Stomach smooth muscle (tissue), 2 donors: ENCODE data around the gene CNTNAP2.

ENCODE experiments used
- H3K27ac ChIP-seq: one replicate; pipeline ENCODE4 v1.7.0; 2013; ENCODE audit warnings: mild to moderate bottlenecking, low read length, inconsistent platforms
- H3K27me3 ChIP-seq, 2 donors: one replicate each; pipeline ENCODE4 v1.7.0; 2013; ENCODE audit warnings: low read length in 2 of 2; ENCODE audit not compliant: insufficient read depth in 2 of 2, control insufficient read depth in 1 of 2
- H3K36me3 ChIP-seq, 2 donors: one replicate each; pipeline ENCODE4 v1.7.0; 2013; ENCODE audit warnings: low read length in 2 of 2; ENCODE audit not compliant: control insufficient read depth in 2 of 2, insufficient read depth in 2 of 2
- H3K4me1 ChIP-seq: one replicate; pipeline ENCODE4 v1.7.0; 2013; ENCODE audit warnings: low read length; ENCODE audit not compliant: control insufficient read depth, insufficient read depth
- H3K4me3 ChIP-seq, 2 donors: one replicate each; pipeline ENCODE4 v1.7.0; 2013; ENCODE audit warnings: low read length in 2 of 2
- H3K9ac ChIP-seq, 2 donors: one replicate each; pipeline ENCODE4 v1.7.0; 2013; ENCODE audit warnings: low read length in 2 of 2, mild to moderate bottlenecking in 1 of 2
- H3K9me3 ChIP-seq, 2 donors: one replicate each; pipeline ENCODE4 v1.7.0; 2013; ENCODE audit warnings: low read length in 2 of 2; ENCODE audit not compliant: control insufficient read depth in 2 of 2
- donor health status: healthy.
- donor health status: Pancreatic carcinoma.

The CNTNAP2 gene

DNA sequence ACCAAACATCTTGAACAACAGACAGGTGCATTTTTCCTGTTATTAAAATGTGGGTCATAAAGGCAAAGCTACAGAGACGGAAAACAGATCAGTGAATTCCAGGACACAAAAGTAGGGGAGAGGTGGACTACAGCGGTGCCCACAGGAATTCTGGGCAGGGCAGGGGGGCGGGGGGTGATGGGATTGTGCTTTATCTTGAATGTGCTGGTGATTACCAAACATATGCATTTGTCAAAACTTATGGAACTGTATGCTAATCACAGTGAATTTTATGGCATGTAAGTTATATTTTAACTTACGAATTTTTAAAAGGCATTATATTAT, 519.4 kb downstream of the CNTNAP2 start:
- no peak overlapping the region for H3K9ac ChIP-seq
- no peak overlapping the region for H3K4me3 ChIP-seq
- H3K27ac ChIP-seq, result no peak overlapping the region
- H3K36me3 ChIP-seq, result no peaks in the 10 kb centered on the region
- no peaks in the 10 kb centered on the region for H3K9me3 ChIP-seq
- H3K27me3 ChIP-seq, result no peaks in the 10 kb centered on the region
- H3K4me1 ChIP-seq, result no peaks in the 10 kb centered on the region

- Histone ChIP-seq H3K9me3 (no peaks in the 10 kb centered on the region), H3K4me3 (no peak overlapping the region), H3K36me3 (no peaks in the 10 kb centered on the region), H3K27ac (no peak overlapping the region), H3K9ac (no peak overlapping the region), H3K4me1 (no peaks in the 10 kb centered on the region), H3K27me3 (no peaks in the 10 kb centered on the region)
Measured at GRCh38 chr7:146636581-146636980, 520.0 kb downstream of the CNTNAP2 start.

GRCh38 chr7:146639291-146639690, 522.7 kb downstream of the CNTNAP2 start:
- Histone ChIP-seq H3K36me3 (no peaks in the 10 kb centered on the region), H3K9ac (no peak overlapping the region), H3K4me3 (no peak overlapping the region)

DNA sequence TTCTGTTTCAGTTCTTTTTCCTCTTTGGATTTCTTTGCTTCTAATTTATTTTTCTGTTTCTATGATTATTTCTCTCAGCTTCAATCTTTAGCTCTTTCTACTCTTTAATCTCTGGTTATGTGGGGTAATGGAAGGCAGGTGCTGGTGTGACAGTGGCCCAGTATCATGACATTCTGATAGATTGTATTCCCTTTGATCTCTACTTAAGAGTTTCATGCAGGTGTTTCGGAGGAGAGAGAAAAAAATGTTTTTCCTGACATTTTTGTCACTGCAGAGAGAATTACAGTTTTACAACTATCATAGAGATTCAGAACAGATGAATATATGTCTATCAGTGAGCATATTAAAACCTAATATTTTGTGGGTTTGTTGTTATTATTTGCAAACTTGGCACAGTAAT, 524.9 kb downstream of the CNTNAP2 start:
- H3K27ac ChIP-seq, result no peak overlapping the region
- H3K9ac ChIP-seq, result no peak overlapping the region
- H3K4me3 ChIP-seq, result no peak overlapping the region
- H3K36me3 ChIP-seq, result no peaks in the 10 kb centered on the region
- H3K27me3 ChIP-seq, result no peaks in the 10 kb centered on the region
- no peaks in the 10 kb centered on the region for H3K4me1 ChIP-seq
- no peaks in the 10 kb centered on the region for H3K9me3 ChIP-seq

More at GRCh38 chr7:146639291-146639690, 522.7 kb downstream of the CNTNAP2 start:
- Histone ChIP-seq H3K27me3 (no peaks in the 10 kb centered on the region), H3K4me1 (no peaks in the 10 kb centered on the region), H3K9me3 (no peaks in the 10 kb centered on the region), H3K27ac (no peak overlapping the region)

DNA sequence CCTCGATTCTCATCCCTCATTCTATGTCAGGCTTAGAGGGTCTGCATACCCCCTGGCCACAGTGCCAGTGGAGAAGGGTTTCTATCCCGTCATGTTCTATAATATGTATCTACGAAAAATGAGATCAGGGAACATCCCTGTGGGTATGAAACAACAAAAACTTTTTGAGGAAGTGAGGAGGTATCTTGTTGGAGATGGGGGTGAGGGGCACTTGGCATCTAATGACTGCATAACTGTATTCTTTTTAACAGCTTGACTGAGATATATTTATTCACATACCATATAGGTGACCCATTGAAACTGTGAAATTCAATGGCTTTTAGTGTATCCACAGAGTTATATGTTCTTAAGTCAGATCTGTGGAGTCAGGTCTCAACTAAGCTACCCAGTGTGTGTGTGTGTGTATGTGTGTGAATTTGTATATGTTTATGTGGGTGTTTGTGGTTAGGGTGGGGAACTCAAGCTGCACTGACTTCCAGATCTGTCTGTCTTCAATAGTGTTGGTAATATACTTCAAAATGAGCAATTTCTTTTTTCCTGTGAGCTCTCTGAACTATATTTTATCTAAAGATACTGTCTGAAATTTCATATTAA, 528.9 kb downstream of the CNTNAP2 start:
- H3K27me3 ChIP-seq, result no peaks in the 10 kb centered on the region
- no peaks in the 10 kb centered on the region for H3K4me1 ChIP-seq
- H3K9me3 ChIP-seq, result no peaks in the 10 kb centered on the region
- H3K27ac ChIP-seq, result no peak overlapping the region
- H3K4me3 ChIP-seq, result no peak overlapping the region
- H3K36me3 ChIP-seq, result no peaks in the 10 kb centered on the region
- H3K9ac ChIP-seq, result no peak overlapping the region

DNA sequence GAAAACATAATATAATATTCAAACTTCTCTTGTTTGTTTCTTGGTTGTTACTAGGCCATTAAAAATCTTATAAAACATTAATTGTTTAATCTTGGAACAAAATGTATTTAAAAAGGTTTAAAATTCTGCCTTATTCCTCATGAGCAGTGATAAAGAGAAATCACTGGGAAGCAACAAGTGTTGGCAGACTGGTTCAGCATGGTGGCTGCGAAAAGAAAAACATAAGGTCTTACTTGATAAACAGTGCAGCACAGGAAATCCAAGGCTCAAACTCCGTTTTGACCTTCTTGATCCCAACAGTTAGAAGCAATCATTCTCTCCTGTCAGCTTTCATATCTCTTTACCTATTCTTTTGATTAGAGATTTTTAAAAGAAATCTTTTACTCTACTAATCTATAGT, 530.8 kb downstream of the CNTNAP2 start:
- Histone ChIP-seq H3K4me1 (no peaks in the 10 kb centered on the region), H3K4me3 (no peak overlapping the region), H3K27me3 (no peaks in the 10 kb centered on the region), H3K27ac (no peak overlapping the region), H3K9ac (no peak overlapping the region), H3K9me3 (no peaks in the 10 kb centered on the region), H3K36me3 (no peaks in the 10 kb centered on the region)

DNA sequence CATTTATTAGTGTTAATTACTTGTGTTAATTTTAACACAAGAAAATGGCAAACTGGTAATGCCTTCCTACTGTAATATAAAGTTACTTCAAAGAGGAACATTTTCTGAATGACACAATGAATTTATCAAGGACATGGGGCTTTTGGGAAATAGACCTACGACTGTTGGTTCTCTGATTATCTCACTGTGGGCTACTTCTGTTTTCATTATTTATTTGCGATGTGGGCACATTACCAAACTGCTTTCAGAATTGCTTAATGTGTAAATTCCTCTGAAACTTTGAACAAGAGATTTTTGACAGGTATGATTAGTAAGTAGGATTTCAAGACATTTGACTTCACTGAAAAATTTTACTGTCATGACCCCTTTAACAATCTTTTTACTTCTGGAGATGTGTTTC, 535.6 kb downstream of the CNTNAP2 start:
- H3K9ac ChIP-seq, result no peak overlapping the region
- no peaks in the 10 kb centered on the region for H3K9me3 ChIP-seq
- H3K36me3 ChIP-seq, result no peaks in the 10 kb centered on the region
- H3K27ac ChIP-seq, result no peak overlapping the region
- no peaks in the 10 kb centered on the region for H3K27me3 ChIP-seq
- no peak overlapping the region for H3K4me3 ChIP-seq
- no peaks in the 10 kb centered on the region for H3K4me1 ChIP-seq

DNA sequence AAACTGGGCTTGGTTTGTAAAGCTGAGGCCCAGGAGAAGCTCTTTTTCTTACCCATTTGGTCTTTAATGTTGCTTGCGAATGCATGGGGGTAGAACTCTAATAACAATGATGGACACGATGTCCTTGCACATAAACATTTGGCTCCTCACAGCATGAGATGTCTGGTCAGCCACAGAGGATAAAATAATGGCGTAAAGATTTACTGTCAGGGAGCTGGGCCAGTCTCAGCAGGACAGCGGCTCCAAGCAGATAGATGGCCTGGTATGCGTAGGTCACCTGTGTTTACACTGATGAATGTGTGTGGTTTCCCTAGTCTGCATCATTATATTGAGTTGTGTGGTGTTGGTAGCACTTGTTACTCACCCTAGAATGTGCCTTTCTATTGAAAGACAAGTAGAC, 537.4 kb downstream of the CNTNAP2 start:
- no peaks in the 10 kb centered on the region for H3K9me3 ChIP-seq
- H3K4me3 ChIP-seq, result no peak overlapping the region
- H3K4me1 ChIP-seq, result no peaks in the 10 kb centered on the region
- H3K27ac ChIP-seq, result no peak overlapping the region
- no peaks in the 10 kb centered on the region for H3K36me3 ChIP-seq
- no peak overlapping the region for H3K9ac ChIP-seq
- H3K27me3 ChIP-seq, result no peaks in the 10 kb centered on the region

DNA sequence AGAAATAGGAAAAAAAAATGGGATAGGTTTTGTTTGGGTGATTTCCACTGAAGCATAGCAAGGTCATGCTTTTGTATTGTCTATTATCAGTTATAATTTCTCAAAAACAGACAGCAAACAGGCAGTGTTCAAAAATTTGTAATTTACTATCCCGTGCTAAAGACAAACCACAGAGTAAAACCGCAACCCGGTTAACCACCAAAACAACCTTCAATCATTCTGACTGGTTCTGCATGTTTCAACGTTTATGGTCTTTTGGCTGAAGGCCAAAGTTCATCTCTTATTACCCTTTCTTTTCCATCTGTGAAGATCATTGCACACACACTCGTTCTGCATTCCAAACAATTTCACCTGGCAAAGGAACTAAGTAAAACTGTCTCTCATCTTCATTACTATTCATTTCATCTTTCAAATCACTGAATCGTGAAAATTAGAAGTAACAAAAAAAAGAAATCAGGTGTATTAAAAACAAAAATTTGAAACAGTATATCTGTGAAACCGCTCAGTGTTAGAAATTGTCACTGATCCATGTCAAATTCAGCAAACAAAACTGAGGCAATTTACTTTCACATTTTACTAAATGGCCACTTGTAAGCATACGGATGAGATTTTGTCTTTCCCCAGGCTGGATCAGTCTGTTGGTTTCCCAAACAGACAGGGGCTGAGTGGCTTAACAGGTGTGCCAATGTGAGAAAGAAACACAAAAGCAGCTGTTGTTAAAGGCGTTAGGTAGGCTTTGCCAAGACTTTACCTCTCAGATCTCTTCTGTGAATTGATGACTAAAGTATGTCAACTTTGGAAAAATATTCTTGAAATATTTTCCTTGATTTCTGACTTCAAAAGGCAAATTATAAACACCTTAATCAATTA, 539.6 kb downstream of the CNTNAP2 start:
- Histone ChIP-seq H3K36me3 (no peaks in the 10 kb centered on the region), H3K27ac (no peak overlapping the region), H3K4me3 (no peak overlapping the region), H3K27me3 (no peaks in the 10 kb centered on the region), H3K9me3 (no peaks in the 10 kb centered on the region), H3K9ac (no peak overlapping the region), H3K4me1 (no peaks in the 10 kb centered on the region)

GRCh38 chr7:146656988-146657387, 540.4 kb downstream of the CNTNAP2 start:
- Histone ChIP-seq H3K4me1 (no peaks in the 10 kb centered on the region), H3K4me3 (no peak overlapping the region), H3K9ac (no peak overlapping the region), H3K27me3 (no peaks in the 10 kb centered on the region), H3K36me3 (no peaks in the 10 kb centered on the region), H3K27ac (no peak overlapping the region), H3K9me3 (no peaks in the 10 kb centered on the region)

DNA sequence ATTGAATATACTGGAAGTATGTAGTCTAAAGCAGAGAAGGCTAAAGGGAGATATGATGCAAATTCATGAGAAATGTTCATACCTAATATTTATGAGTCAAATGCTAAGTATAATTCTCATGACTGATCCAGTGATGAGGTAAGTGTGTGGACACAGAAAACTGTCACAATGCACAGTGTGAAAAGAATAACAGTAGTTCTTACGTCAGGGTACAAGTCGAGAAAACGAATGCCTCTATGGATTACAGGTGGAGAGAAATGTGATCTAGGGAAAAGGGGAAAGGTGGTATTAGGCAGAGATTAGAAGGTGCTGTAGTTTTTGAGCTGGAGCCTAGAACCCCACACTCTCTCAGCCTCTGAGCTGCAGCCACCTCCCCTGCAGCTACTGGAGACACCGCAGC, 542.0 kb downstream of the CNTNAP2 start:
- H3K9ac ChIP-seq, result no peak overlapping the region
- no peaks in the 10 kb centered on the region for H3K9me3 ChIP-seq
- H3K4me3 ChIP-seq, result no peak overlapping the region
- H3K27me3 ChIP-seq, result no peaks in the 10 kb centered on the region
- no peaks in the 10 kb centered on the region for H3K36me3 ChIP-seq
- H3K27ac ChIP-seq, result no peak overlapping the region
- no peaks in the 10 kb centered on the region for H3K4me1 ChIP-seq
